ENCODE measurements around the gene PPP2R5D. TPM values are rescaled to one million over a fixed set of nuclear protein-coding genes. Genes with fewer than 3 reads are reported as not detected.
A peak's percentile ranks its signal among the peaks of the same experiment; 100 is the strongest.

Gene PPP2R5D
- total and polyA plus RNA-seq, 4 donors, result 6.7 to 13.9 (median 13.2) TPM

DNA sequence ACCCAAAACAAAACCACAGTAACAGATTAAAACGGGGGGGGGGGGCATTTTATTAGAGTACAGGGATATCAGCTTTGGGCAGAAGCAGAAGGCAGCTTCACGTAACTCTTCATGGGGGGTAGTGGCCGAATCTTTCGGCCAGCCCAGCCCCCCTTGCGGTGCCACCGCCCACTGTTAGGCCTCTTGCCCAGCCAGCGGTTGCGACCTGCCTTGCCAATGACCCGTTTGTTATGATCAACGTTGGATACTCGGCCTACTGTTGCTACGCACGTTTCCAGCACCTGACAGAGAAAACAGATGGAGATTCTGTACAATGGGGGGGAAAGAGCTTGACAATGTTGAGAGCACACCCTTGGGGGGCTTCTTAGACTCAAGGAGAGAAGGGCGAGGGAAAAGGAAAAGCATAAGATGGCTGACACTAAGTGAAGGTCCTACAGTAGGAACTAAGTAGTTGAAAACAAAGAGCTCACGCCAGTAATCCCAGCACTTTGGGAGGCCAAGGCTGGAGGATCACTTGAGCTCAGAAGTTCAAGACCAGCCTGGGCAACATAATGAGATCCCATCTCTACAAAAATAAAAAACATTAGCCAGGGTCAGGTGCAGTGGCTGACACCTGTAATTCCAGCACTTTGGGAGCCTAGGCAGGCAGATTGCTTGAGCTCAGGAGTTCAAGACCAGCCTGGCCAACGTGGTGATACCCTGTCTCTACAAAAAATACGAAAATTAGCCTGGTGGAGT lies 70.0 kb downstream of the PPP2R5D start:
- H3K27ac ChIP-seq (ENCODE audit: low read depth in 1 of 2, low read length in 2 of 2), result peak overlapping the region; percentile 47 to 82
- peaks cover 0 to 30% (median 8%) of the 10 kb centered on the region in 4 donors for H3K36me3 ChIP-seq (ENCODE audit: control insufficient read depth in 4 of 4, insufficient read depth in 3 of 4, low read depth in 1 of 4, low read length in 3 of 4)
- H3K4me3 ChIP-seq (ENCODE audit: low read depth in 1 of 3, low read length in 3 of 3), result peak overlapping the region; percentile 64 to 85 (median 68)

More for the DNA sequence above, 70.0 kb downstream of the PPP2R5D start:
- H3K9me3 ChIP-seq (ENCODE audit: control insufficient read depth in 4 of 4, low read length in 3 of 4), result no peaks in the 10 kb centered on the region
- DNase-seq (ENCODE audit: low spot score), result no peak
- WGBS, result 66% methylated on average over 17 of the region's 17 CpGs
- H3K27me3 ChIP-seq (ENCODE audit: control insufficient read depth in 4 of 4, insufficient read depth in 4 of 4, low read length in 3 of 4), result no peaks in the 10 kb centered on the region
- peaks cover 2 to 29% (median 22%) of the 10 kb centered on the region in 4 donors for H3K4me1 ChIP-seq (ENCODE audit: control insufficient read depth in 4 of 4, insufficient read depth in 4 of 4, low read length in 3 of 4)
- peak overlapping the region in 1 of 2 donors; percentile 67 for H3K9ac ChIP-seq (ENCODE audit: low read depth in 1 of 2, low read length in 2 of 2)
- TF ChIP-seq EGR1 (IDR thresholded peaks at IDR 0.05; ENCODE audit: low read depth in 2 of 2) (no peak), CTCF (IDR thresholded peaks at IDR 0.05; ENCODE audit: low read depth, low read length, missing input control) (no peak), YY1 (IDR thresholded peaks at IDR 0.05) (no peak), JUND (IDR thresholded peaks at IDR 0.05) (no peak), FOXA1 (IDR thresholded peaks at IDR 0.05) (no peak), RXRA (IDR thresholded peaks at IDR 0.05) (no peak), HNF4G (IDR thresholded peaks at IDR 0.05) (no peak), HNF4A (conservative IDR thresholded peaks at IDR 0.05) (no peak), NR2F2 (IDR thresholded peaks at IDR 0.05) (no peak), TAF1 (conservative IDR thresholded peaks at IDR 0.05) (no peak), FOXA2 (IDR thresholded peaks at IDR 0.05) (no peak), SP1 (IDR thresholded peaks at IDR 0.05) (no peak), REST (IDR thresholded peaks at IDR 0.05) (no peak), RAD21 (IDR thresholded peaks at IDR 0.05) (no peak), GABPA (IDR thresholded peaks at IDR 0.05 in 1 of 2, conservative IDR thresholded peaks at IDR 0.05 in 1 of 2) (no peak)
- TF ChIP-seq, protein P1, sequence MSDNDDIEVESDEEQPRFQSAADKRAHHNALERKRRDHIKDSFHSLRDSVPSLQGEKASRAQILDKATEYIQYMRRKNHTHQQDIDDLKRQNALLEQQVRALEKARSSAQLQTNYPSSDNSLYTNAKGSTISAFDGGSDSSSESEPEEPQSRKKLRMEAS (IDR thresholded peaks at IDR 0.05), result no peak
- TF ChIP-seq, protein P2, sequence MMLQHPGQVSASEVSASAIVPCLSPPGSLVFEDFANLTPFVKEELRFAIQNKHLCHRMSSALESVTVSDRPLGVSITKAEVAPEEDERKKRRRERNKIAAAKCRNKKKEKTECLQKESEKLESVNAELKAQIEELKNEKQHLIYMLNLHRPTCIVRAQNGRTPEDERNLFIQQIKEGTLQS (IDR thresholded peaks at IDR 0.05), result no peak
- TF ChIP-seq, protein P3, sequence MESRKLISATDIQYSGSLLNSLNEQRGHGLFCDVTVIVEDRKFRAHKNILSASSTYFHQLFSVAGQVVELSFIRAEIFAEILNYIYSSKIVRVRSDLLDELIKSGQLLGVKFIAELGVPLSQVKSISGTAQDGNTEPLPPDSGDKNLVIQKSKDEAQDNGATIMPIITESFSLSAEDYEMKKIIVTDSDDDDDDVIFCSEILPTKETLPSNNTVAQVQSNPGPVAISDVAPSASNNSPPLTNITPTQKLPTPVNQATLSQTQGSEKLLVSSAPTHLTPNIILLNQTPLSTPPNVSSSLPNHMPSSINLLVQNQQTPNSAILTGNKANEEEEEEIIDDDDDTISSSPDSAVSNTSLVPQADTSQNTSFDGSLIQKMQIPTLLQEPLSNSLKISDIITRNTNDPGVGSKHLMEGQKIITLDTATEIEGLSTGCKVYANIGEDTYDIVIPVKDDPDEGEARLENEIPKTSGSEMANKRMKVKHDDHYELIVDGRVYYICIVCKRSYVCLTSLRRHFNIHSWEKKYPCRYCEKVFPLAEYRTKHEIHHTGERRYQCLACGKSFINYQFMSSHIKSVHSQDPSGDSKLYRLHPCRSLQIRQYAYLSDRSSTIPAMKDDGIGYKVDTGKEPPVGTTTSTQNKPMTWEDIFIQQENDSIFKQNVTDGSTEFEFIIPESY (IDR thresholded peaks at IDR 0.05), result no peak
